ENCODE data around the gene CDC34. TPM values are rescaled to one million over a fixed set of nuclear protein-coding genes. Genes with fewer than 3 reads are reported as not detected.

Gene CDC34
- total RNA-seq, 1 experiment from 2014 or later: 93.3 TPM

DNA sequence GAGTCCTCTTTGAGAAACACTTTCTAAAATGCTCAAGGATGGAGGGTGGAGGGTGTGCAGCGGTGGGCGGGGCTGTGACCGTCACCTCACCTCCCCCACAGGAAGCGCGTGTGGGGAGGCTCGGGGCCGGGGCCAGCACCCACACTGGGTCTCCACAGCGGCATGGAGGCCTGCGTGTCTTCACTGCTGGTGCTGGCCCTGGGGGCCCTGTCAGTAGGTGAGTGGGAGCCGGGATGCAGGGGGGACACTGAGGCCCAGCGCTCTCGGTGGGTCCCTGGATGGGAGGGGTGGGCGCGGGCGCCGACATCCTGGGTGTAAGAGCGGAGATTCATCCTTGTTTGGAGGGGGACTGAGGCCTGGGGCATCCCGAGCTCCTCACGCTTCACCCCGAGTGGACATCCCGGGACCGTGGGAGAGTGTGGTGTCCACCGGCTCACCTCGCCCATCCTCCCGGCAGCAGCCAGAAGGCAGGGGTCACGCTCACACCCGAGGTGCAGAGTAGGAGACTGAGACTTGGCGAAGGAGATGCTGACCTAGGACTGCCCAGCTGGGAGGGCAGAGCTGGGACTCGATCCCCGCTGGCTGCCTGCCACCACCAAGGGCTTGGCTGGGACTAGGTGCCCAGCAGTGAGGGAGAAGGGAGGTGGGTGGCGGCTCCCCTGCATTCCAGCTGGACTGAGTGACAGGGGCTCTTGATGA lies 12.5 kb downstream of the CDC34 start, which contains the start of gene GZMM:
GZMM (plus strand) TSS at position 144 of the 699 bp plus-strand sequence; CDS start at position 163, 19 bp downstream.
- H2AFZ ChIP-seq: no peak within 1 kb of the TSS
- DNase-seq: no peak
- no peaks in the 10 kb centered on the region for H3K27me3 ChIP-seq (ENCODE audit: insufficient read depth, low read depth)
- H3K9me3 ChIP-seq (ENCODE audit: insufficient read depth, low read depth): no peaks in the 10 kb centered on the region
- no peak within 1 kb of the TSS for H3K4me3 ChIP-seq
- H3K36me3 ChIP-seq (ENCODE audit: low read depth): no peaks in the 10 kb centered on the region
- H3K27ac ChIP-seq: no peak within 1 kb of the TSS
- H3K79me2 ChIP-seq (ENCODE audit: low read depth): no peaks in the 10 kb centered on the region
- TF ChIP-seq, protein P1, sequence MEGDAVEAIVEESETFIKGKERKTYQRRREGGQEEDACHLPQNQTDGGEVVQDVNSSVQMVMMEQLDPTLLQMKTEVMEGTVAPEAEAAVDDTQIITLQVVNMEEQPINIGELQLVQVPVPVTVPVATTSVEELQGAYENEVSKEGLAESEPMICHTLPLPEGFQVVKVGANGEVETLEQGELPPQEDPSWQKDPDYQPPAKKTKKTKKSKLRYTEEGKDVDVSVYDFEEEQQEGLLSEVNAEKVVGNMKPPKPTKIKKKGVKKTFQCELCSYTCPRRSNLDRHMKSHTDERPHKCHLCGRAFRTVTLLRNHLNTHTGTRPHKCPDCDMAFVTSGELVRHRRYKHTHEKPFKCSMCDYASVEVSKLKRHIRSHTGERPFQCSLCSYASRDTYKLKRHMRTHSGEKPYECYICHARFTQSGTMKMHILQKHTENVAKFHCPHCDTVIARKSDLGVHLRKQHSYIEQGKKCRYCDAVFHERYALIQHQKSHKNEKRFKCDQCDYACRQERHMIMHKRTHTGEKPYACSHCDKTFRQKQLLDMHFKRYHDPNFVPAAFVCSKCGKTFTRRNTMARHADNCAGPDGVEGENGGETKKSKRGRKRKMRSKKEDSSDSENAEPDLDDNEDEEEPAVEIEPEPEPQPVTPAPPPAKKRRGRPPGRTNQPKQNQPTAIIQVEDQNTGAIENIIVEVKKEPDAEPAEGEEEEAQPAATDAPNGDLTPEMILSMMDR (conservative IDR thresholded peaks at IDR 0.05): no peak
- no peak for TF ChIP-seq EZH2 (IDR thresholded peaks at IDR 0.05; ENCODE audit: low read depth)
- intact Hi-C loops (cut with micrococcal nuclease; ENCODE audit: unreplicated experiment): no loop called here
- no peaks in the 10 kb centered on the region for H3K9me2 ChIP-seq (ENCODE audit: insufficient read depth)
- CTCF ChIA-PET: no interaction called here
- no peak within 1 kb of the TSS for H3K4me2 ChIP-seq
- H4K20me1 ChIP-seq (ENCODE audit: insufficient read depth): no peaks in the 10 kb centered on the region
- peaks cover 6% of the 10 kb centered on the region; the same call in 1 of the 2 replicates for H3F3A ChIP-seq (ENCODE audit: insufficient read depth, low read depth)
- no peaks in the 10 kb centered on the region for H3K4me1 ChIP-seq (replicated peaks; ENCODE audit: insufficient read depth)
- POLR2A ChIA-PET (ENCODE audit: unreplicated experiment): no interaction called here
- no TSS peak for BruUV-seq (replicated peaks)

DNA sequence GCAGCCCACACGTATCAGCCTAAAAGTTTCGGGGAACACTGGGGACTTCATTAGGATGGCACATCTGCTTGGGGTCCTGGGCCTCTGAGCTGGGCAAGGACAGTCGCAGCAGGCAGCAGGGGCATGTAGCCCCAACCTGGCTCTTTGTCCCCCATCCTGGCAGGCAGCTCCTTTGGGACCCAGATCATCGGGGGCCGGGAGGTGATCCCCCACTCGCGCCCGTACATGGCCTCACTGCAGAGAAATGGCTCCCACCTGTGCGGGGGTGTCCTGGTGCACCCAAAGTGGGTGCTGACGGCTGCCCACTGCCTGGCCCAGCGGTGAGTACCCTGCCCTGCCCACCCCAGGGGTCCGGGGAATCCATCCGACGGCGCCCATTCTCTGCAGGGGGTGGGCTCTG lies 15.6 kb downstream of the CDC34 start:
- H4K20me1 ChIP-seq (ENCODE audit: insufficient read depth): no peaks in the 10 kb centered on the region
- intact Hi-C loops (cut with micrococcal nuclease; ENCODE audit: unreplicated experiment): no loop called here
- H3K4me2 ChIP-seq: no peak overlapping the region
- H3K36me3 ChIP-seq (ENCODE audit: low read depth): no peaks in the 10 kb centered on the region
- H3K4me1 ChIP-seq (replicated peaks; ENCODE audit: insufficient read depth): no peaks in the 10 kb centered on the region
- CTCF ChIA-PET: no interaction called here
- peaks cover 6% of the 10 kb centered on the region; the same call in 1 of the 2 replicates for H3F3A ChIP-seq (ENCODE audit: insufficient read depth, low read depth)
- no peaks in the 10 kb centered on the region for H3K27me3 ChIP-seq (ENCODE audit: insufficient read depth, low read depth)
- H3K79me2 ChIP-seq (ENCODE audit: low read depth): no peaks in the 10 kb centered on the region
- TF ChIP-seq, protein P1 (conservative IDR thresholded peaks at IDR 0.05): no peak
- TF ChIP-seq EZH2 (IDR thresholded peaks at IDR 0.05; ENCODE audit: low read depth): no peak
- H2AFZ ChIP-seq: no peak overlapping the region
- no peak for DNase-seq
- POLR2A ChIA-PET (ENCODE audit: unreplicated experiment): no interaction called here
- H3K27ac ChIP-seq: no peak overlapping the region
- no peak overlapping the region for H3K4me3 ChIP-seq
- no TSS peak for BruUV-seq (replicated peaks)
- no peaks in the 10 kb centered on the region for H3K9me3 ChIP-seq (ENCODE audit: insufficient read depth, low read depth)
- H3K9me2 ChIP-seq (ENCODE audit: insufficient read depth): no peaks in the 10 kb centered on the region

DNA sequence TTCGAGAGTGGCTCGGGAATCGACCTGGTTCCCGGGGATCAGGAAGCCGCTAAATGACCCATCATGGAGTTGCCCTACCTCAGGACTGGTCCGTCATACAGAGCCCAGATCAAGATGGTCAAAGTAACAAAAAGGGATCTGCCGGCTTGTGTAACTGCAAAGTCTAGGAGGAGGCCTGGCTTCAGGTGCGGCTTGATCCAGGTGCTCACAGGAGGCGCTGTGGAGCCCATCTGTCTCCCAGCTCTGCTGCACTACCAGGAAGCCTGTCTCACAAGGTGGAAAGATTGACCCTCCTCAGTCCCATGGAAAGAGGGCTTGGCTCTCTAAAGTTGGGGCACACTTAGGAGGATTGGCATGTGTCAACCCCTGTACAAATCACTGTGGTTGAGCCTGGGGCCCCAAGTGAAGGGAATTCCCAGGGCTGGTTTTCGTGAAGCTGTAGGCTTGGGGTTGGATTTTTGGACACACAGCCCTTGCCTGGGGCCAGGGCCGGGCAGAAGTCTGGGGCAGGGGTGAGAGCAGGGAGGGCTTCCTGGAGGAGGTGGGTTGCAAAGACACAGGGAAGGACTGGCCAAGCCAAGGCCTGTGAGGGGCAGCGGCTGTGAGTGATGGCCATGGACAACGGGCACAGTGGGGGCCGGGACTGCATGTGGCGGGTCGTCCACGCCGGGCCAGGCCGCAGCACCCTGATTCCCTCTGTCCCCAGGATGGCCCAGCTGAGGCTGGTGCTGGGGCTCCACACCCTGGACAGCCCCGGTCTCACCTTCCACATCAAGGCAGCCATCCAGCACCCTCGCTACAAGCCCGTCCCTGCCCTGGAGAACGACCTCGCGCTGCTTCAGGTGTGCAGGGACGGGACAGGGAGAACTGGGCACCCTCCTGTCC lies 16.5 kb downstream of the CDC34 start:
- TF ChIP-seq EZH2 (IDR thresholded peaks at IDR 0.05; ENCODE audit: low read depth): no peak
- TF ChIP-seq, protein P1 (conservative IDR thresholded peaks at IDR 0.05): no peak
- BruUV-seq (replicated peaks): no TSS peak
- no peaks in the 10 kb centered on the region for H3K9me2 ChIP-seq (ENCODE audit: insufficient read depth)
- no peaks in the 10 kb centered on the region for H3K36me3 ChIP-seq (ENCODE audit: low read depth)
- no peaks in the 10 kb centered on the region for H3K9me3 ChIP-seq (ENCODE audit: insufficient read depth, low read depth)
- H2AFZ ChIP-seq: no peak overlapping the region
- CTCF ChIA-PET: no interaction called here
- H3K27ac ChIP-seq: no peak overlapping the region
- H3K4me2 ChIP-seq: no peak overlapping the region
- intact Hi-C loops (cut with micrococcal nuclease; ENCODE audit: unreplicated experiment): no loop called here
- POLR2A ChIA-PET (ENCODE audit: unreplicated experiment): no interaction called here
- no peak for DNase-seq
- H4K20me1 ChIP-seq (ENCODE audit: insufficient read depth): no peaks in the 10 kb centered on the region
- no peaks in the 10 kb centered on the region for H3F3A ChIP-seq (ENCODE audit: insufficient read depth, low read depth)
- H3K27me3 ChIP-seq (ENCODE audit: insufficient read depth, low read depth): no peaks in the 10 kb centered on the region
- H3K4me3 ChIP-seq: no peak overlapping the region
- H3K79me2 ChIP-seq (ENCODE audit: low read depth): no peaks in the 10 kb centered on the region
- no peaks in the 10 kb centered on the region for H3K4me1 ChIP-seq (replicated peaks; ENCODE audit: insufficient read depth)
